ENCODE data around the gene MAG.
"Not testable (repeated sequence)": the region's sequence is repeated elsewhere in the genome, so short reads cannot be mapped to it uniquely, and the experiment has no call there.

Gene MAG

DNA sequence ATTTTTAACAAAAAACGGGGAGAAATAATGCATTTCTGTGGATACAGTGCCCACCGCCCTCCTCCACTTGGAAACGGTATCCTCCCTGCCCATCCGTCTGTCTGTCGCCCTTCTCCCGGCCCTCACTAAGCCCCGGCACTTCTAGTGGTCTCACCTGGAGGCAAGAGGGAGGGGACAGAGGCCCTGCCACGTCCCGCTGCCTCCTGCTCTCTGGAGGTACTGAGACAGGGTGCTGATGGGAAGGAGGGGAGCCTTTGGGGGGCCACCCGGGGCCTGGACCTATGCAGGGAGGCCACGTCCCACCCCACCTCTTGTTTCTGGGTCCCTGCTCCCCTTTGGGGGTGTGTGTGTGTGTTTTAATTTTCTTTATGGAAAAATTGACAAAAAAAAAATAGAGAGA lies 12.6 kb upstream of the MAG start:
- in situ Hi-C loops (cut with HindIII; ENCODE audit: low pct_ligation_motif_present, low sequenced_read_pairs), result no loop called here
- TF ChIP-seq, protein P1, sequence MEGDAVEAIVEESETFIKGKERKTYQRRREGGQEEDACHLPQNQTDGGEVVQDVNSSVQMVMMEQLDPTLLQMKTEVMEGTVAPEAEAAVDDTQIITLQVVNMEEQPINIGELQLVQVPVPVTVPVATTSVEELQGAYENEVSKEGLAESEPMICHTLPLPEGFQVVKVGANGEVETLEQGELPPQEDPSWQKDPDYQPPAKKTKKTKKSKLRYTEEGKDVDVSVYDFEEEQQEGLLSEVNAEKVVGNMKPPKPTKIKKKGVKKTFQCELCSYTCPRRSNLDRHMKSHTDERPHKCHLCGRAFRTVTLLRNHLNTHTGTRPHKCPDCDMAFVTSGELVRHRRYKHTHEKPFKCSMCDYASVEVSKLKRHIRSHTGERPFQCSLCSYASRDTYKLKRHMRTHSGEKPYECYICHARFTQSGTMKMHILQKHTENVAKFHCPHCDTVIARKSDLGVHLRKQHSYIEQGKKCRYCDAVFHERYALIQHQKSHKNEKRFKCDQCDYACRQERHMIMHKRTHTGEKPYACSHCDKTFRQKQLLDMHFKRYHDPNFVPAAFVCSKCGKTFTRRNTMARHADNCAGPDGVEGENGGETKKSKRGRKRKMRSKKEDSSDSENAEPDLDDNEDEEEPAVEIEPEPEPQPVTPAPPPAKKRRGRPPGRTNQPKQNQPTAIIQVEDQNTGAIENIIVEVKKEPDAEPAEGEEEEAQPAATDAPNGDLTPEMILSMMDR (IDR thresholded peaks at IDR 0.05; ENCODE audit: low read depth, low read length, missing control alignments), result no peak
- no peak overlapping the region for H3K27ac ChIP-seq
- no peaks in the 10 kb centered on the region for H3K27me3 ChIP-seq (replicated peaks)
- no peak for DNase-seq
- H3K4me3 ChIP-seq (ENCODE audit: low read depth, low read length), result no peak overlapping the region
- H3K36me3 ChIP-seq (replicated peaks), result peaks cover 17% of the 10 kb centered on the region

DNA sequence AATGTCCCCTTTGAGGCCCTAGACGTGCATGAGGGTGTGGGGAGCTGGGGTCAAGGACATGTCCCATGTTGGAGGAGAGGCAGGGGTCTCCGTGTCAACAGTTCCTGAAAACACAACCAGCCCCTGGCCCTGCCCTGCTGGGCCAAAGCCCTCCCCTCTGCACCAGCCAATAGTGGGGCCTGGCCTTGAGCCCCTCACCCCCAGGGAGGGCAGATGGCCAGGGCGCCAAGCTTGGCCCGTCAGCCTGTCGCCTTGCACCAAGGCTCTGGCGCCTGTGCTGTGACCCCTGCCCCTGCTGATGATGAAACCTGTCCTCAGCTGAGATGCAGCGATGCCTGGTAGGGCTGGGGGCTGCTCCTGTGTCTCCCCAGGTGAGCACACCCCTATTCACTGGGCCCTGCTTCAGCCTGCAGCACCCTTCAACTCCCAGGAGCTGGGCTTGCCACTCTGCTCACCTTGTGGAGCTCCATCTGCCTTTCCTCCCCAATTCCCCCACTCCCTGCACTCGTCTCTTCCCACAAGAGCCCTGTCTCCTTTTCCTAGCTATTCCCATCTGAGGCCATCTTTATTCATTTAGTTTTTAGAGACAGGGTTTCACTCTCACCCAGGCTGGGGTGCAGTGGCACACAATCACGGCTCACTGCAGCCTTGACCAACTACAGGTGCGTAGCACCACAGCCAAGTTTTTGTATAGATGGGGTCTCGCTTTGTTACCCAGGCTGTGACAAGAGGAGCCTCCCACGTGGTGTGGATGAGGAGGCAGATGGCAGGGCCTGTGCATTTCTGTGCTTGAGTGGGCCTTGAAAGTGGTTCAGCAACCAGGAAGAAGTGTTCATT lies 11.8 kb upstream of the MAG start:
- Histone ChIP-seq H3K27ac (no peak overlapping the region), H3K4me3 (ENCODE audit: low read depth, low read length) (no peak overlapping the region), H3K36me3 (replicated peaks) (peaks cover 12% of the 10 kb centered on the region), H3K27me3 (replicated peaks) (no peaks in the 10 kb centered on the region)
- in situ Hi-C loops (cut with HindIII; ENCODE audit: low pct_ligation_motif_present, low sequenced_read_pairs), result no loop called here
- TF ChIP-seq, protein P1 (IDR thresholded peaks at IDR 0.05; ENCODE audit: low read depth, low read length, missing control alignments), result no peak
- DNase-seq, result no peak

DNA sequence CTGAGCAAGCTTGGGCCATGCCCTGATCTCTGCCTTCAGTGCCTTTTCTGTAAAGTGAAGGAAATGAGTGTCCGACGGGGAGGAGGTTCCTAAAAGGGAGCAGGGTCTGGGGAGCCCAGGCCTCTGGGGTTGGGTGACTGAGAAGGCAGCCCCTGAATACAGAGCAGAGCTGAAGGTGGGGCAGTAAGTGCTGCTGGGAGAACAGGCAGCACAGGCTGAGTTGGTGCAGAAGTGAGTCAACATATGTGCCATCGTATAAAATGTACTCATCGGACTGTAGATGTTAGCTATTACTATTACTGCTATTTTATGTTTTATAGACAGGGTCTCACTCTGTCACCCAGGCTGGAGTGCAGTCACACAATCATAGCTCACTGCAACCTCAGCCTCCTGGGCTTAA lies 10.7 kb upstream of the MAG start:
- no peak overlapping the region for H3K4me3 ChIP-seq (ENCODE audit: low read depth, low read length)
- TF ChIP-seq, protein P1 (IDR thresholded peaks at IDR 0.05; ENCODE audit: low read depth, low read length, missing control alignments), result no peak
- peaks cover 10% of the 10 kb centered on the region for H3K36me3 ChIP-seq (replicated peaks)
- in situ Hi-C loops (cut with HindIII; ENCODE audit: low pct_ligation_motif_present, low sequenced_read_pairs), result no loop called here
- no peak for DNase-seq
- H3K27me3 ChIP-seq (replicated peaks), result no peaks in the 10 kb centered on the region
- no peak overlapping the region for H3K27ac ChIP-seq

DNA sequence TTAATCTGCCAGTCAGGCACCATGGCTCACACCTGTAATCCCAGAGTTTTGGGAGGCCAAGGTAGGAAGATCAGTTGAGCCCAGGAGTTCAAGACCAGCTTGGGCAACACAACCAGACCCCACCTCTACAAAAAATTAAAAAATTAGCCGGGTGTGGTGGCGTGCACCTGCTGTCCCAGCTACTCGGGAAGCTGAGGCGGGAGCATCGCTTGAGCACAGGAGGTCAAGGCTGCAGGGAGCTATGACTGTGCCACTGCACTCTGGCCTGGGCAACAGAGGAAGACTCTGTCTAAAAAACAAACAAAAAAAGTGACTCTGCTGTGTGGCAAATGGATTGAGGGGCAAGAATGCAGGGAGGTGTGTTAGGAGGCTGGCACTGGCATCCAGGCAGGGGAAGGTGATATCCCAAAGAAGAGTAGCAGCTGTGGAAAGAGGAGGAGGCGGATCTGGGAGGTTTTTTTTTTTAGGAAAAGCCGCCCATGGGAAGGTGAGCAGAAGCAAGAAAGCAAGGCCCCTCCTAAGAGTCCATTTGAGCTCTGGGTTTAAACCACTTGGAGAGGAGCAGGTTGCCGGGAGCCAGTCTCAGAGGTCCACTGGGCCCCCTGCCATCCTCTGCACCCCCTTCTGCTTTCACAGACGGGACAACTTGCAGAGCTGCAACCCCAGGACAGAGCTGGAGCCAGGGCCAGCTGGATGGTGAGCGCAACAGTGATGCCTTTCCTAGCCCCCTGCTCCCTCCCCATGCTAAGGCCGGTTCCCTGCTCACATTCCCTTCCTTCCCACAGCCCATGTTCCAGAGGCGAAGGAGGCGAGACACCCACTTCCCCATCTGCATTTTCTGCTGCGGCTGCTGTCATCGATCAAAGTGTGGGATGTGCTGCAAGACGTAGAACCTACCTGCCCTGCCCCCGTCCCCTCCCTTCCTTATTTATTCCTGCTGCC lies 7.5 kb upstream of the MAG start:
- TF ChIP-seq, protein P1 (IDR thresholded peaks at IDR 0.05; ENCODE audit: low read depth, low read length, missing control alignments), result no peak
- peaks cover under 1% of the 10 kb centered on the region for H3K36me3 ChIP-seq (replicated peaks)
- no peak overlapping the region for H3K27ac ChIP-seq
- in situ Hi-C loops (cut with HindIII; ENCODE audit: low pct_ligation_motif_present, low sequenced_read_pairs), result no loop called here
- H3K4me3 ChIP-seq (ENCODE audit: low read depth, low read length), result no peak overlapping the region
- no peak for DNase-seq
- H3K27me3 ChIP-seq (replicated peaks), result no peaks in the 10 kb centered on the region

DNA sequence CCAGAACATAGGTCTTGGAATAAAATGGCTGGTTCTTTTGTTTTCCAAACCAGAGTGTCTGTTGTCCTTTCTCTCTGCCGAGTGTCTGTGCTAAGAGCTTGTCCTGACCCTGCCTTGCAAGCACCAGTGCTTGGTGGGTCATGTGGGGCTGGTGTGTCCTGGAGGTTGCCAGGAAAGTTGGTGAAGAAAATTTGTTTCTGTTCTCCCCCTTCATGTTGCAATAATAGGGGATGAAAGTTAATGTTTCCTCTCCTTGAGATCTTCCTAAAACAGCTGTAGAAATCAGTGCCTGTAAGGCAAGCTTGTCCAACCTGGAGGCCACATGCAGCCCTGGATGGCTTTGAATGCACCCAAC lies 6.9 kb upstream of the MAG start:
- Histone ChIP-seq H3K27ac (no peak overlapping the region), H3K36me3 (replicated peaks) (no peaks in the 10 kb centered on the region), H3K27me3 (replicated peaks) (no peaks in the 10 kb centered on the region), H3K4me3 (ENCODE audit: low read depth, low read length) (no peak overlapping the region)
- in situ Hi-C loops (cut with HindIII; ENCODE audit: low pct_ligation_motif_present, low sequenced_read_pairs), result no loop called here
- no peak for DNase-seq
- TF ChIP-seq, protein P1 (IDR thresholded peaks at IDR 0.05; ENCODE audit: low read depth, low read length, missing control alignments), result no peak

DNA sequence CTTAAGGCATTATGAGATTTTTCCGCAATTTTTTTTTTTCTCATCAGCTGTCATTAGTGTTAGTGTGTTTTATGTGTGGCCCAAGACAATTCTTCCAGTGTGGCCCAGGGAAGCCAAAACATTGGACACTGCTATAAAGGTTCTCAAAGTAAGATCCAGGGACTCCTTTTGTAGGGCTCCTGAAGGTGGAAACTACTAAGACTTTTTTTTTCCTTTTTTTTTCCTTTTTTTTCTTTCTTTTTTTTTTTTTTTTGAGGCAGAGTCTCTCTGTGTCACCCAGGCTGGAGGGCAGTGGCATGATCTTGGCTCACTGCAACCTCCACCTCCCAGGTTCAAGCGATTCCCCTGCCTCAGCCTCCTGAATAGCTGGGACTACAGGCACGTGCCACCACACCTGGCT lies 6.5 kb upstream of the MAG start:
- DNase-seq; H3K27me3 ChIP-seq (replicated peaks); H3K27ac ChIP-seq; in situ Hi-C loops (cut with HindIII; ENCODE audit: low pct_ligation_motif_present, low sequenced_read_pairs); H3K4me3 ChIP-seq (ENCODE audit: low read depth, low read length); H3K36me3 ChIP-seq (replicated peaks): not testable (repeated sequence)

DNA sequence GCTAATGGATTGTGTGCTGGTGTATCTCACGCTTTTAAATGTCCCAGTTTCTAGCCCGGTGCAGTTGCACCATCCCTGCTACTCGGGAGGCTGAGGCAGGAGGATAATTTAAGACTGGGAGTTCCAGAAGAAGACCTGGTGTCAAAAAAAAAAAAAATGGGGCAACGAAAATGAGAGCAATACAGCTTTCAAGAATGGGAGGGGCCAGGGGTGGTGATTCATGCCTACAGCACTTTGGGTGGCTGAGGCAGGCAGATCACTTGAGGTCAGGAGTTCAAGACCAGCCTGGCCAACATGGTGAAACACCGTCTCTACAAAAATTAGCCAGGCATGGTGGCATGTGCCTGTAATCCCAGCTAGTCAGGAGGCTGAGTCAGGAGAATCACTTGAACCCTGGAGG lies 5.9 kb upstream of the MAG start:
- H3K27me3 ChIP-seq (replicated peaks); in situ Hi-C loops (cut with HindIII; ENCODE audit: low pct_ligation_motif_present, low sequenced_read_pairs); H3K36me3 ChIP-seq (replicated peaks); DNase-seq; H3K27ac ChIP-seq; H3K4me3 ChIP-seq (ENCODE audit: low read depth, low read length): not testable (repeated sequence)
